Measurements from ENCODE around the gene CCL2. TPM values are rescaled to one million over a fixed set of nuclear protein-coding genes. Genes with fewer than 3 reads are reported as not detected.

Gene CCL2
- total RNA-seq, 1 donor from 2014 or later, result 7.0 TPM

- Mint-ChIP-seq H3K4me3 (no peak overlapping the region), H3K9me3 (no peaks in the 10 kb centered on the region), H3K4me1 (peaks cover 25% of the 10 kb centered on the region), H3K36me3 (no peaks in the 10 kb centered on the region), H3K27me3 (ENCODE audit: insufficient read depth, low read depth) (peaks cover 6% of the 10 kb centered on the region), H3K27ac (no peak overlapping the region)
- no peak overlapping the region for H3K4me2 ChIP-seq
- TF ChIP-seq CTCF (IDR thresholded peaks at IDR 0.05) (no peak), EZH2 (IDR thresholded peaks at IDR 0.05) (no peak), EZH2phosphoT487 (IDR thresholded peaks at IDR 0.05) (no peak)
- H3K9me3 ChIP-seq (ENCODE audit: low read depth), result no peaks in the 10 kb centered on the region
- no peak overlapping the region for H3K27ac ChIP-seq
- no peaks in the 10 kb centered on the region for H3K4me1 ChIP-seq
- H2AFZ ChIP-seq (replicated peaks), result no peak overlapping the region
- no peaks in the 10 kb centered on the region for H4K20me1 ChIP-seq (ENCODE audit: low read depth)
- no peak overlapping the region for H3K4me3 ChIP-seq
- H3K9ac ChIP-seq, result no peak overlapping the region
- no peaks in the 10 kb centered on the region for H3K79me2 ChIP-seq (ENCODE audit: low read depth)
- no peak for DNase-seq (ENCODE audit: low spot score)
- no peaks in the 10 kb centered on the region for H3K27me3 ChIP-seq
- no peaks in the 10 kb centered on the region for H3F3A ChIP-seq (ENCODE audit: low read depth)
- H3K36me3 ChIP-seq, result no peaks in the 10 kb centered on the region
Measured at GRCh38 chr17:34236281-34236892, 18.7 kb upstream of the CCL2 start.

- Histone ChIP-seq H3K9me3 (ENCODE audit: low read depth) (no peaks in the 10 kb centered on the region), H3K27me3 (no peaks in the 10 kb centered on the region), H3K9ac (no peak overlapping the region), H3K36me3 (no peaks in the 10 kb centered on the region), H4K20me1 (ENCODE audit: low read depth) (no peaks in the 10 kb centered on the region), H3K4me2 (no peak overlapping the region), H3K4me3 (no peak overlapping the region), H3K27ac (no peak overlapping the region), H3K4me1 (no peaks in the 10 kb centered on the region), H3F3A (ENCODE audit: low read depth) (no peaks in the 10 kb centered on the region), H3K79me2 (ENCODE audit: low read depth) (no peaks in the 10 kb centered on the region), H2AFZ (replicated peaks) (no peak overlapping the region)
- Mint-ChIP-seq H3K4me3 (no peak overlapping the region), H3K27ac (no peak overlapping the region), H3K36me3 (no peaks in the 10 kb centered on the region), H3K27me3 (ENCODE audit: insufficient read depth, low read depth) (peaks cover 6% of the 10 kb centered on the region), H3K4me1 (peaks cover 25% of the 10 kb centered on the region), H3K9me3 (no peaks in the 10 kb centered on the region)
- no peak for DNase-seq (ENCODE audit: low spot score)
- TF ChIP-seq EZH2 (IDR thresholded peaks at IDR 0.05) (no peak), EZH2phosphoT487 (IDR thresholded peaks at IDR 0.05) (no peak), CTCF (IDR thresholded peaks at IDR 0.05) (no peak)
Measured at GRCh38 chr17:34237458-34237857, 17.6 kb upstream of the CCL2 start.

- TF ChIP-seq EZH2phosphoT487 (IDR thresholded peaks at IDR 0.05) (no peak), EZH2 (IDR thresholded peaks at IDR 0.05) (no peak), CTCF (IDR thresholded peaks at IDR 0.05) (no peak)
- no peak overlapping the region for H3K4me3 Mint-ChIP-seq
- Histone ChIP-seq H4K20me1 (ENCODE audit: low read depth) (no peaks in the 10 kb centered on the region), H3K79me2 (ENCODE audit: low read depth) (no peaks in the 10 kb centered on the region), H3K4me3 (no peak overlapping the region), H3K27ac (no peak overlapping the region), H3K36me3 (no peaks in the 10 kb centered on the region), H3K9ac (no peak overlapping the region), H3K9me3 (ENCODE audit: low read depth) (no peaks in the 10 kb centered on the region), H3K27me3 (no peaks in the 10 kb centered on the region), H3F3A (ENCODE audit: low read depth) (no peaks in the 10 kb centered on the region), H3K4me1 (no peaks in the 10 kb centered on the region), H3K4me2 (no peak overlapping the region), H2AFZ (replicated peaks) (no peak overlapping the region)
- no peaks in the 10 kb centered on the region for H3K36me3 Mint-ChIP-seq
- H3K27ac Mint-ChIP-seq, result no peak overlapping the region
- H3K9me3 Mint-ChIP-seq, result no peaks in the 10 kb centered on the region
- H3K4me1 Mint-ChIP-seq, result peaks cover 12% of the 10 kb centered on the region
- H3K27me3 Mint-ChIP-seq (ENCODE audit: insufficient read depth, low read depth), result no peaks in the 10 kb centered on the region
- no peak for DNase-seq (ENCODE audit: low spot score)
Measured at GRCh38 chr17:34241062-34241461, 14.0 kb upstream of the CCL2 start.

Measured in neural progenitor cell (in vitro differentiated cells).